SW480 (cell line): ENCODE results near the gene B3GALT6.

Experiments used
- DNase-seq: peaks from one replicate; pipeline ENCODE4 v3.0.0-alpha.2; 2016; ENCODE audit warnings: low spot score

B3GALT6 gene

DNA sequence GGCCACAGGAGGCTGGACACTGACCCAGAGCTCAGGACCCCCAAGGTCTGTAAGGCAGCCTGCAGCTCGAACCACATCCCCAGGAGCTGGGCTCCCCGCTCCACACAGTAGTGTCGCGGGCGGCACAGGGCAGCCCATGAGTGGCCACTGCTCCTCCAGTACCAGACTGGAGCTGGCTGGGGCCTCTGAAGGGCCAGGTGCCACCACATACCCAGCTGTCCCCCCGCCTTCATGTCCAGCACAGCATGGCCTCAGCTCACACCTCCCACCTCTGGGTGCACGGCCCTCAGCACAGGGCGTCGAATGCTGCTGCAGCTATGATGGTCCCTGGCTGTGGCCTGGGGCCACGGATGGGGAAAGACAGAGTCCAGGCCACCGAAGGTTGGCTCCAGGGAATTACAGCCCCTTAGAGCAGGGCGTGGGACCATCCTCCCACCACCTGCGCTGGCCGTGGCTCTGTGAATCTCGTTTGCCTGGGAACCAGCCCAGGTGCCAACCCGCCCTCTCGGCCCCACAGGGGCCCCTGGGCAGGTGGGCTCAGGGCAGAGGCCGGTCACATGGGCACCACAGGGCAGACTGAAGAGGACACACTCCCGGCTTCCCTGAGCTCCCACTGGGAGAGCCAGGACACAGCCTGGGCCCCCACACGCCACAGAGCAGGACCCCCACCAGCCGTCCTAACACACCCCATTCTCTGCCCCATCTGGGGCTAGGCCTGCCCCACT, 16.0 kb upstream of the B3GALT6 start:
- DNase-seq, result no peak

GRCh38 chr1:1216770-1217620, 15.0 kb upstream of the B3GALT6 start:
- no peak for DNase-seq

- DNase-seq, result peak; percentile 89
Measured at GRCh38 chr1:1217621-1218523, 14.2 kb upstream of the B3GALT6 start.

GRCh38 chr1:1218524-1219200, 13.4 kb upstream of the B3GALT6 start:
- no peak for DNase-seq

- no peak for DNase-seq
Measured at GRCh38 chr1:1219341-1219740, 12.7 kb upstream of the B3GALT6 start.

GRCh38 chr1:1220197-1220596, 11.8 kb upstream of the B3GALT6 start:
- no peak for DNase-seq

- no peak for DNase-seq
Measured at GRCh38 chr1:1221887-1222574, 10.0 kb upstream of the B3GALT6 start.

DNA sequence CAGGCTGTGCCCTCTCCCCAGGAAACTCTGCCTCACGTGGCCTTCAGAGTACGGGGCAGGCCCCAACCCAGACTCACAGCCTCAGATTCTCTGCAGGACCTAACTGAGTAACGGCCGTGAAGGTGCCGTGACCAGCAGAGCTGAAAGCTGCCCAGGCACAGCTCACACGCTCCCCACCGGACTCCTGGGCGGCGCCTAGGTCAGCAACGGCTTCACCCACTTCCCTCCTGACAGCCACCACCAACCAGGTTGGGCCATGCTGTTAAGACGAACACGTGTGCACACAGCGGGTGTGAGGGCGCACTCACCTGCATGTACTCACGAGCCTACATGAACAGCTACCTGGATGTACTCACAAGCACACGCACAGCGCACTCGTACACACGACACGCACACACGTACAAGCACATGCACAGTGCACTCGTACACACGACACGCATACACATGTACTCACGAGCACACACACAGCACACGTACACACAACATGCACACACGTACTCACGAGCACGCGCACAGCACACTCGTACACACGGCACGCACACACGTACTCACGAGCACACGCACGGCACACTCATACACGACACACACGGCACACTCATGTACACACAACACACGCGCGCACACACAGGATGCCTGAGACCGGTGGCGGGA, 9.3 kb upstream of the B3GALT6 start:
- DNase-seq, result no peak

- no peak for DNase-seq
Measured at GRCh38 chr1:1223321-1223720, 8.7 kb upstream of the B3GALT6 start.

GRCh38 chr1:1223891-1224290, 8.1 kb upstream of the B3GALT6 start:
- no peak for DNase-seq

GRCh38 chr1:1225238-1225845, 6.7 kb upstream of the B3GALT6 start:
- no peak for DNase-seq

DNA sequence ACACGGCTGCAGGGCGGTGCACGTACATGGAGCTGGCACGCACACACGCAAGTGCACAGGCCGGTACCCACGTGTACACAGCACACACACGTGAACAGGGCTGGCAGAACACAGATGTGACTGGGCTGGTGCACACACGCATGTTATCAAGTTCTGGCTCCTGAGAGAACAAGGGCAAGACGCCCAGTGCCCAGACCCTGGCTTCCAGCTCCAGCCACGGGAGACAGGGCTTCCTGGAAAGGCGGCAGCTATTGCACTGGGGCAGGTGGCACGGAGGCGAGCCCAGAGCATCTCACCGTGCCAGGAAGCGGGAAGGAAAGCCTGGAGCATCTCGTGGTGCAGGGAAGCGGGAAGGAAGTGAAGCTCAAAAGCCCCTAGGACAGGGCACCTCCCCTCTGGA, 6.1 kb upstream of the B3GALT6 start:
- no peak for DNase-seq

DNA sequence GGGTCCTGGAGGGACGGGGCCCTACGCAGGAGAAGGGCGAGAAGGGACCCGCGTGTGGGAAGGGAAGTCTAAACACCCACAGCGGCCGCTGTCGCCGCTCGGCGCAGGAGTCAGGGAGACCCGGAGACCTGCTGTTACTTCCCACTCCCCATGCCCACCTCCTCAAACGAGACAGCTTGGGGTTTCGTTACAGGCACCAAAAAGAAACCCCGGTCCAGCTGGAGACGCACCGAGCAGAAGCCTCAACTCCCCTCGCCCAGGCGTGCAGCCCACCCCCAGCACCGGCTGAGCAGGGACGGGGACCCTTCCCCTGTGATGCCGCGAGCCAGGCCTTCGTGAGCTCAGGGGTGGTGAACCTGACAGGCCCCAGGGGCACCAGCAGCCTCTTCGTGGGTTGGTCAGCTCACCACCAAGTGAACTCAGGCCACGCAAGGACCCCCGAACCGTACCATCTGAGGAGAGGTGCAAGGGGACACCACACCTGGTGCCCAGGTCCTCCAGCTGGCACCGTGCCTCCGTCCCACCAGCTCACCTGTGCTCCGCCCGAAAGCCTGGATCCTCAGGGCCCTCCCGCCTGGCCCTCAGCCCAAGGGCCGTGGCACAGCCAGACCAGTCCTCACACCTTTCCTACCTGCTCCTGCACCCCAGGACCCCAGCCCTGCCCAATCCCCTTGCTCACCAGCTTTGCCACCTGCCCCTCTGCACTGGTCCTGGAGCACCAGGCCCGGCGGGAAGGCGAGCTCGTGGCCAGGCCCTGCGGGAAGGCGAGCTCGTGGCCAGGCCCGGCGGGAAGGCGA, 5.3 kb upstream of the B3GALT6 start:
- no peak for DNase-seq

GRCh38 chr1:1227386-1227785, 4.7 kb upstream of the B3GALT6 start:
- DNase-seq, result no peak

- DNase-seq, result no peak
Measured at GRCh38 chr1:1228187-1228586, 3.9 kb upstream of the B3GALT6 start.

- no peak for DNase-seq
Measured at GRCh38 chr1:1228596-1229321, 3.3 kb upstream of the B3GALT6 start.

DNA sequence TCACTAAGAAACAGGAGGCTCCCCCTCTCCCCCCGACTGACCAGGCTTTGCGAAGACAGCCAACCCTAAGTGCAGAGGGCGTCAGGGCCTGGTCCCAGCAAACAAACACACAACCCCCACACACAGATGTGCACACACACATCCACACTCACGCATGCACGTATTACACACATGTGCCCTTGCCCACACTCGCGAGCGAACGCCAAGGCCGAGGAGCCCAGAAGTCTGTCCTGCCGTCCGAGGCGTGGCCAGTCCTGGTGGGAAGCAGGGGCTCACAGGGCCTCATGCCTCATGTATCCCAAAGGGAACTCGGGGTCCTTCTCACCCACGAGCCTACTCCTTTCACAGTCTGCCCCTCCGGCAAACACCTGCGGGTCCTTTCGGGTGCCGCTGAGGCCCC, 2.3 kb upstream of the B3GALT6 start:
- no peak for DNase-seq

DNA sequence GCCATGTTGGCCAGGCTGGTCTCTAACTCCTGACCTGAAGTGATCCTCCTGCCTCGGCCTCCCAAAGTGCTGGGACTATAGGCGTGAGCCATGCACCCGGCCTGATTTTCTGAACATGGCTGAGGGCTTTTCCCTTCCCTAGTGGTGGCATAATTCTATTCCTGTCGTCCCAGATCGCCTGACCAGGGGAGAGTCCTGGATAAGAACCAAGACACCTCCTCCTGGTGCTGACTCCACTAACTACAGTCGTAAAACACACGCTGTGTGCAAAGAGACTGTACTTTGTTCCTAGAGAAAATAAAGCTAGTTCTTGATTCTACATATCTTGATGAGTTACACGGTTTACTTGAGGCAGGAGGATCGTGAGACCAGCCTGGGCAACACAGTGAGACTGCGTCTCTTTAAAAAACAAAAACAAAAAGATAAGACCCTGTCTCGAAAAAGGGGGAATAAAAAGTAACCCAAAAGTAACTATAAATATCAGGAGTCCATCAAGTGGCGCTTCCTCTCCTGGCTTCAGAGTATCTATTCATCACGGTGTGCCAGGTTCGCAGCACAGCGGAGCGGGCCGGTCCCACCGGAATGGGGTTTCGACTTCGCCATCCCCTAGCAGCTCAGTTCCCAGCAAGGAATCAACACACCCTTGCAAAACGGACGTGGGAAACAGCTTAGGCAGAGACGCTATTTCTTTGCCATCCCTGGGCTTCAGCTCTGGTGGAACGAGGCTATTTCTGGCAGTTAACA, 1.2 kb upstream of the B3GALT6 start:
- peak; percentile 44 for DNase-seq
